IPS DF 4.7 (cell line): ENCODE data around the gene SLC39A5.
A peak's percentile ranks its signal among the peaks of the same experiment; 100 is the strongest.
"Not testable (repeated sequence)": the region's sequence is repeated elsewhere in the genome, so short reads cannot be mapped to it uniquely, and the experiment has no call there.

Experiments used
- DNase-seq: peaks from one replicate; pipeline ENCODE4 v3.0.0-alpha.2; 2013; ENCODE audit warnings: low spot score; ENCODE audit errors: extremely low read depth

SLC39A5 gene

DNA sequence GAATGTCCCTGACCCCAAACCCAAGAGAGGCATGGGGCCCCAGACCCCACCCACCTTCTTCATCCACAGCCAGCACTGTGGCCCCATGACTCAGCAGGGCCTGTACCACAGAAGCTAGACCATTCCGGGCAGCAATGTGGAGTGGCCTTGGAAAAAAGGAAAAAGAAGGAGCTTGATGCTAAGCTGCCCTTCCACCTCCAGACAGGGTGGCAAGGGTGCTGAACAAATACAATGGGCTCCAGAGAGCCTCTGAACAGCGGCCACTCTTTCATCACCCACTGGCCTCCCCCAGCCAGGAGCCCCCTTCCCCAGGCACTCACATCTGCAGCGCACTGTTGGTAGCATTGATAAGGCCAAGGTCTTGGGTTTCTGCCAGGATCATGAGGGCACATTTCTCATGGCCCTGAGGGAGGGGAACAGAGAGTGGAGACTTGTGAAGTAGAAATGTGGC lies 13.9 kb downstream of the SLC39A5 start:
- DNase-seq = no peak

GRCh38 chr12:56244494-56244893 lies 14.6 kb downstream of the SLC39A5 start:
- DNase-seq = no peak

GRCh38 chr12:56247923-56248322 lies 18.1 kb downstream of the SLC39A5 start:
- no peak for DNase-seq

- DNase-seq = no peak
Observed at GRCh38 chr12:56248711-56249110, 18.9 kb downstream of the SLC39A5 start.

DNA sequence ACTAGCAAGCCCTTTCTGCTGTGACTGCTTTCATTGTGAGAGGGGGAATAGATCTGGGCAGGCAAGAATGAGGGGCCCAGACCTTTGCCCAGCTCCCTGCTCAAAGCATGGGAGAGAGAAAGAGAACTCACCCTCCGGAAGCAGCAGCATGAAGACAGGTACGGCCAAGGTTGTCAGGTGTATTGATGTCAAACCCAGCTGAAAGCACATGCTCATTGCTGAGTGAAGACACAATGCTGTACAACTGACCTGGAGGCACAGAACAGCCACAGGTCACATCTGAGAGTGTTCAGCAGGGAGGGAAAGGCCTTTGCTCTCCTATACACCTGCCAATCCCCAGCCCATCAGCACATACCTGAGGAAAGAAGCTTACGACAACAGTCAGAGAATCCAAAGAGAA lies 22.8 kb downstream of the SLC39A5 start:
- DNase-seq = no peak

DNA sequence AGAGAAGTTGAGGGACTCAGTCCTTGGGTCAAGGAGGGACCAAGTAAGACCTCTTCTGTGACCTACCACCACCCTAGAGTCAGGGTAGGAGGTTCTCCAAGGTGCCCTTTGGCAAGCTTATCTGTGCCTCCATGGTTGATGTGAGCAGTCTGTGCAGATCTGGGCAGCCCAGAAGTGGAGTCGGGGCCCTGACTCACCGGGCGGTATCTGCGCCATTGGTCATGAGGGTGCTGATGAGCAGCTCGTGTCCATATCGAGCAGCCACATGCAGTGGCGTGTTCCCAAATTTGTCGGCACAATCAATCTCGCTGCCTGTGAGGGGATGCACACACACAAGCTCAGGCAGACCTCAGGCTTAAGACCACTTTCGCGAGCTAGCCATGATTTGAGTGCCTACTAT lies 23.2 kb downstream of the SLC39A5 start:
- DNase-seq = no peak

- DNase-seq = no peak
Observed at GRCh38 chr12:56255671-56256070, 25.8 kb downstream of the SLC39A5 start.

DNA sequence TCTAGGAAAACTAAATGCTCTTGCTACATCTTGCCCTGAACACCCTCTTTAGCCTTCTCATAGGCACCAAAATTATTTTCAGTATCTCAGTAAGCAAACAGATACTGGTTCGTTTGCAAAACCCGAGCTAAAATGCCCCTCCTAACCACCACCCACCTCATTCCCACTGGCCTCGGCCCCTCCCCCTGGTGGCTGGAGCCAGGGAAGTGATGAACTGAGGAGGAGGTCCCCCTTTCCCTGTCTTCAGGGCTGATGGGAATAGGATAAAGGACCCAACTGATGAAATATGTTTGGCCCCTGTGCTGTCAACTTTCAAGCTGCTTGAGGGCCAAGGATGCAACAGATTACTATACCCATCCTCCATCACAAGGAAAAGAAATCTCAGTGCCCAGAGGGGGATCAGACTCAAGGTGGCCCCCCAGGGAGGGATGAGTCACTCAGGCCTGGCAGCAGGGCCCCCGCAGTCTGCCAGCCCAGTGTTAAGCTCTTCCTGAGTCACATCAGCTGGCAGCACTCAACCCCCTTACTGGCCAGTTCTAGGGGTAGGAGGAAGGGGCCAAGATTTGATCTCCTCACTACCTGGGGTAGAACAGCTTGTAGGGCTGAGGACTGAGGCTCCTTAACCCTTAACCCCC lies 26.6 kb downstream of the SLC39A5 start:
- DNase-seq = no peak

DNA sequence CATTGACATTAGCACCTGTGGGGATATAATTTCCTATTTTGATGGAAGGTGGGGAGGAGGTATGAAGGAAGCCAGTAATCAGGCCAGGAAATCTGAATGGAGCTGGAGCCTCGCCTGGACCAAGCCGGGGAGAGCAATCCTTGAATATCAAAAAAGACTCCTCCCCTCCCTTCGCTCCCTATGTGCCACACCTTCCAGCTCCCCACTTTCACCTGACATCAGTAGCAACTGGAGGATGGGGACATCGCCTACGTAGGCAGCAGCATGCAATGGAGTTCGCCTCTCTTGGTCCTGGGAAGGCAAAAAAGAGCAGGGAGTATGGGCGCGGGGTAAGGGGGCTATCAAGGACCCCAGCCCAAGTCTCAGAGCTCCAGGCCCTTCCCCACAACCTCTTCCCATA lies 27.2 kb downstream of the SLC39A5 start:
- no peak for DNase-seq

GRCh38 chr12:56257491-56258067 lies 27.7 kb downstream of the SLC39A5 start:
- no peak for DNase-seq

DNA sequence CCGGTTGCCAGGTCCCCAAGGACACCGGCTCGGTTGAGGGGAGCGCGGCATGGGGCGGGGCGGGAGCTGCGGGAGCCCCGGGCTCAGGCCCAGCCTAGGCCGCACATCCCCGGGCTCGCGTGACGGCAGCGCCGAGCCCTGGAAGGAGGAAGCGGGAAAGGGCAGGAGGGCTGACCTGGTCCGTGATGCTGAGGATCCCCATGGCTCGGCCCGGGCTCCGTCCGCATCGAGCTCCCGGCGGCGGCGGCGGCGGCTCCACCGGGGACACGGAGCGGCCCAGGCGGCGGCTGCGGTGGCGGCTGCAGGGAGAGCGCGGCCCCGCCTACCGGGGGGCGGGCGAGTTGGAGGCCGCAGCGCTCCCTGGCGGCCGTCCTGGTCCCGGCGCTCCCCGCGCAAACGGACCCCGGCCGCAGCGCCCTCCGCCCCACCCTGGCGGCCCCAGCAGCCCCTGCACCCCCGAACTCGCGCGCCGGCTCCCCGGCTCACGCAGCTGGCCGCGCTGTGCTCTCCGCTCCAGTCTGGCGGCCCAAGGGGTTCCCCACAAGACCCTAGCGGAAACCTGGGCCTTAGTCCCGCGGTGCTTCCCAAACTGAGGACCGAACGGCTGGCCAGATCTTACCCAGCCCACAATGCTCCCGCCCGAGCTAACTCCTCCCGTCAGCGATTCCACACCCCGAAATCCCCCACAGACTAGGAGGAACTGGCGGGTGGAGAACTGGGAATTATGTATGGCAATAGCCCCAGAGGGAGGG lies 28.4 kb downstream of the SLC39A5 start, which contains the start of gene ANKRD52:
Gene ANKRD52, minus strand, starts transcription at position 317 of the 752 bp plus-strand sequence. Its CDS starts 115 bp downstream, at position 202.
- no peak for DNase-seq

DNA sequence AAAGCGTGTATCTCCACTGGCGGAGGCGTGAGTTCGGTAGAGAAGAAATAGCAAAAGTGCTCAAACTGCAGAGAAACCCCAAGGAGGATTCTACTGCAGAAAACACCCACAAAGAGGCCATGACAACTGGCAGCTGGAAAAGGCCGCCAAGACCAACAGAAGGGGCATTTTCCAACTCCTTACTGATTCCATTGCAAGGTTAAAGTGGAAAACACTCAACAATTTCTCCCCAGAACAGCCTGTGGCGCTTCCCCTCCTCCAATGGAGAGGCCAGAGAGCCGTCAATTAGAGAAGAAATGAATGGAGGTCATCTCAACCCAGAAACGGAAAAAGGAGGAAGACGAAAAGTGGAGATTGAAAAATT lies 29.0 kb downstream of the SLC39A5 start:
- DNase-seq = no peak

- no peak for DNase-seq
Observed at GRCh38 chr12:56260380-56260779, 30.5 kb downstream of the SLC39A5 start.

- DNase-seq = no peak
Observed at GRCh38 chr12:56260921-56261320, 31.1 kb downstream of the SLC39A5 start.

- DNase-seq = no peak
Observed at GRCh38 chr12:56261503-56262232, 31.8 kb downstream of the SLC39A5 start.

DNA sequence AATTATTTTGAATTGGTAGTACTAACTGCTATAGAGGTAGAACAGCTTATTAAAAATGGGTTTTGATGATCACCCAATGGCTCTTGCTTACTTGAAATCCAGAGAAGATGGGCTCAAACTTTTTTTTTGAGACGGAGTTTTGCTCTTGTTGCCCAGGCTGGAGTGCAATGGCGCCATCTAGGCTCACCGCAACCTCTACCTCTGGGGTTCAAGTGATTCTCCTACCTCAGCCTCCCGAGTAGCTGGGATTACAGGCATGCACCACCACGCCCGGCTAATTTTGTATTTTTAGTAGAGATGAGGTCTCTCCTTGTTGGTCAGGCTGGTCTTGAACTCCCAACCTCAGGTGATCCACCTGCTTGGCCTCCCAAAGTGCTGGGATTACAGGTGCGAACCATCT lies 33.1 kb downstream of the SLC39A5 start:
- DNase-seq = not testable (repeated sequence)

- DNase-seq = not testable (repeated sequence)
Observed at GRCh38 chr12:56266068-56266692, 36.3 kb downstream of the SLC39A5 start.

- DNase-seq = peak; percentile 95
Observed at GRCh38 chr12:56266693-56267442, 37.0 kb downstream of the SLC39A5 start, which contains the start of gene COQ10A. Gene COQ10A, plus strand, starts transcription at chr12:56266942. Its CDS starts 177 bp downstream, at chr12:56267119.

DNA sequence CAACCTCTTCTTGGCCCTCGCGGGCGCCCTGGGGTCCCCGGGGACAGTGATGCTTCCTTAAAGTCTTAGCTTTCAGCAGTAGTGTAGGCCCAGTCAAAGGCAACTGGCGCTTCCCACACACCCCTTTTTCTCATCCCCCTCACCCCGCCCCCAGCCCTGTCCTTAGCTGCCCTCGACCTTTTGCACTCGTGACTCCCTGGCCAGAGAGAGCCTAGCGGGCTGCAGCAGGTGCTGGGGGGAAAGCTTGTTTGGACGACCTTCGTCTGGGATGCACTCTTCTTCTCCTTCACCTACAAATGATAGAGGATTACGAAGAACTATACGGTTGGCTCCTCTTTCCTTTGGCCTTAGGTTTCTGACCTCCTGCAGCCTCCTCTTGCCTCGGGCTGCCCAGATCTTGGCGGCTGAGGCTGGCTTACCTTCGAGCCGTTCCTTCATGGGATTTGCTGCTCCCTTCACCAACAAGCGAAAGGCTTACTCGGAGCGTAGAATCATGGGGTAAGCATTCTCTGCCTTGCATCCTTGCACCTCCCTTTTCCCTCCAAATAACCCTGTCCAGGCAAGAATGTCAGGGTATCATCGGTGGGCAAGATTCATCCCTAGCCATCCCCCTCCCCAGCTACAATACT lies 37.7 kb downstream of the SLC39A5 start:
- no peak for DNase-seq

DNA sequence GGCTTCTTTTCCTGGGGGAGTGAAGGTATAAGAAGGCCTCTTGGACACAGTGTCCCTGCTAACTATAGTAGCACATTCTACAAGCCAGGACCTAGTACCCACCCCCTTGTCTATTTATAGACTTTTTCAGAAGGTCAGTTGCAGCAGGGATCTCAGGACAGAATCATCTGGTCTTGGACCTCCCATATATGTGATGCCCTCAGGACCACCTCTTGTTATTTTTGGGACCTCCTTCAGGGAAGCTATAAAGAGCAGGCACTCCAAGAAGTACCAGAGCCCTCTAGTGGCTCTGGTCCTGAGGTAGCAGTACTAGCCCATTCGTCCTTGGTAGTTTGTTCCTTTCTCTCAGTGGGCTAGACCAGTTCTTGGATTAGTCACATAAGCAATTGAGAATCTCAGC lies 41.2 kb downstream of the SLC39A5 start:
- no peak for DNase-seq
